HG03139 (cell line): ENCODE measurements around the gene DTX1.
"Not testable (repeated sequence)": the region's sequence is repeated elsewhere in the genome, so short reads cannot be mapped to it uniquely, and the experiment has no call there.

Experiments used
- ATAC-seq: cut with Tn5 transposase; IDR thresholded peaks from one replicate; pipeline ENCODE4 v1.9.1; 2021; ENCODE audit not compliant: unreplicated experiment

Gene DTX1

DNA sequence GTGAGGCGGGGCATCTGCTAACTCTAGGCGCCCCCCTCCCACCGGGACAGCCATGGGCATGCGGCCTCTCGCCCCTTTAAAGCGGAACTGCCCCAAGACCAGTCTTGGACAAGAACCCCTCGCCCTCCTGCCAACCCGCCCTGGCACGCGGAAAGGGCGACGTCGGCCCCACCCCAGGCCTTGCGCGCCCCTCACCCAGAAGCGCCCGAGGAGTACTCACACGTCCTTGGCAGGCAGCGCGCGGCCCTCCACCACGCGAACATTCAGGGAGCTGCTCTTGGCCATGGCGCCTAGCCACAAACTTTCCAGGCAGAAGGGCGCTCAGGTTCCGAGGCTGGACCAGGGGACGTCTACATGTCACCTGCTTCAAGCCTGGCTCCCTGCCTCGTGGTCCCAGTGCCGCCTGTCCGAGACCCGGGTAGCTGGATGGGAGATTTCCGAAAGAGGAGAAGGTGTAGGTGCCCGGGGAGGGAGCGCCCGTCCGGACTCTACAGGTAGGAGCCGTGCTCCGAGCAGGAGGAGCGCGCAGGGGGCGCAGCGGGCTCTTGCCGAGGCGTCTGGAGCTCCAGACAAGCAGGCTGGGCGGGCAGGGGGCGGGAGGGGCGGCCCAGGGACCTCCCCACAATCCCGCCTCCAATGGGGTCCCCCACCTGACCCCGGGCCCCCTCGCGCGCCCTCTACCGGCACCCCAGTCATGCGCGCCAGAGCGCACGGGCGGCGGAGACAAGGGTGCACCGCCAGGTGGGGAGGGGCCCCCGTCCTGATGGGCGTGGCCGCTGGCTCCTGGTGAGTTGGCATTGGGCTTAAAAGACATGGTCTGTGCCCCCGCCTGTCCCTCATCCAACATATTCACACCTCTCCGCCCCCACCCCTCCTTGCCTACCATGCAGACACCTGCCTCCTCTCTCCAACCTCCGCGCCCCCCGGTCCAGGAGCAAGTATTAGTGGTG, 78.9 kb downstream of the DTX1 start, which contains the start of gene RASAL1:
Gene RASAL1 (minus strand): TSS at position 584 of the 950 bp plus-strand sequence. CDS start 299 bp downstream, at position 285.
- no peak for ATAC-seq

DNA sequence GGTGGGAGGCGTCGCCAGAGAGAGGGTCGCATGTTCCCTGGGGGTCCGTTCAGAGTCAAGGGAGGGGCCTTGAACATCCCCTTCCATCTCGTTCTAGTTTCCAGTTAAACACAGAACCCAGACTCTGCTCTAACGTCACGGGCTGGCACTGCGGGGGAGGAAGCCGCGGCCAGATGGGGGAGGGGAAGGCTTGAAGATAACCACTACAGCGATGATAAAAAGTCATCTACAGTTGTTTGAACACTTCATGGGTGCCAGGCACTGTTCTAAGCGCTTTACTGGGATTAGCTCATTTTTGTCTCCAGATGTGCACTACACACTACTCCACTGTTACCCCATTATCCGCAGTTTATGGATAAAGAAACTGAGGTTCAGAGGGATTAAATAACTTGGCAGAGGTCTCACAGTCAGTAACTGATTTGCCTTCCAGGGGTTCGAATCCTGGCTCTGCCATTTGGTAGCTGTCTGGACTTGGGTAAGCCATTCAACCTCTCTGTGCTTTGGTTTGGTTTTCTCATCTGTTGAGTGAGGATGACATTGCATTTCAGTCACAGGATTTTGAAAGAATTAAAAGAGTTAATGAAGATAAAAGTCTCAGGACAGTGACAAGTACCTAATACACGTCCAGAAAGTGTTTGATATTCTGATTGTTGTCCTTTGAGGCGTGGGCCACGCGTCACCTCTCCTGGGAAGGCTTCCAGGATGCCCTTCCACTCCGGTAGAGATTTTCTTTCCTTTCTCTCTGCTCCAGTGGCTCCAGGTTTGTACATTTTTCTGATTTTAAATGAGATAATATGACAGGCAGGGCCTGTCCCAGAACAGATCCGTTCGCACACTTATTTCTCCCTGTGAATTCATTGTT, 79.8 kb downstream of the DTX1 start:
- ATAC-seq, result no peak

DNA sequence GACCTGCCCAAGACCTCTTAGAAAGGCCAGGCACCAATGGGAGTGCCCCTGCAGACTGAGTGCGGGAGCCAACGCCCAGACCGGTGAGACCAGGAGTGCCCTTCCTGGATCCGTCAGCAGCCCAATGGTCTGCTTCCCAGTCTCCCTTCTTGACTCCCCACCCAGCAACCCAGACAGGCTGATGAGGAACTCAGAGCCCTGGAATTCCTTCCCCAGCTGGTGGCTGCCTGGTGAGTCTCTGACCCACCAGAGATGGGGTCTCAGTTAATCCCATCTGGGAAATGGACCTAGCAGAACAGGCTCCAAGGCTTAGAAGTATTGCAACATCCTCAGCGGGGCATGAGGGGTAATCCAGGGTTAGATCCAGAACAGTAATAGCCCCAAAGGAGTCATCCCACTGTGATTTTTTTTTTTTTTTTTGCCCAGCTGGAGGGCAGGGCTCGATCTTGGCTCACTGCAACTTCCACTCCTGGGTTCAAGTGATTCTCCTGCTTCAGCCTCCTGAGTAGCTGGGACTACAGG, 80.5 kb downstream of the DTX1 start:
- ATAC-seq, result no peak

DNA sequence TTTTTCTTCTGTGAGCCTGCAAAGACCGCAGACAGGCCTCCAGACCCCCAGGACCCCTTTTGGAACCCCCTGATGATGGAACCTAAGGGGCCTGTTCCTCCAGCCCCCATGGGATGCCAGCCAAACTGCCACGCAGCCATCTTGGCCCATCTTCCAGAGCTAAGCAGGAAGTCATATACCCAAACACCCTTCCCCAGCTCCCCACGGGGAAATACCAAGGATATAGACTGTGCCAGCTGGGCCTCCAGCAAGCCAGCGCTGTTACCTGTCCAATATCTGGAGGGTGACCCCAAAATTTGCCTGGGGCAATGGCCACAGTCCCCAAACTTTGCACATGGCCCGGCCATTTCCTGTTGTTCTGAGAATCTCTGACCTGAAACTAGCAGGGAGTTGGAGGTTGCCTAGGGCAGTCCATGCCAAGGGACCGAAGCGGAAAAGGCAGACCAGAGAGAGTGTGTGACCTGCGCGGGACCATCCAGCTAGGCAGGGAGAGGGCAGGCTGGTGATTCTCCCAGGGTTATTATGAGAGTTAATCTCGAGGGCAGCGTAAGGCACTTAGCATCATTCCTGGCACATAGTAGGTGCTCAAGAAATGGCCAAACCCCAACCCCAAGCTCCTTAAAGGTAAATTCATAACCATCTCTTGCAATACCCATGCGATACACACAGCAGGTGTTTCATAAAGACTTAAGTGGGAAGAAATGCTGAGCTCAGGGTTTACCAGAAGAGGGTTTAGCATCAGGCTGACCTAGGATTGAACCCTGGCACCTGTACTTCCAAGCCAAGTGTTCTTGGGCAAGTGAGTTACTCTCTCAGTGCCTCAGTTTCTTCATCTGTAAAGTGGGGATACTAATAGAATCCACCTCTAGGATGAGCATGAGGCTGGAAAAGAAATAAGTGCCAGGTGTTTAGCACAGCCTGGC, 81.6 kb downstream of the DTX1 start:
- no peak for ATAC-seq

DNA sequence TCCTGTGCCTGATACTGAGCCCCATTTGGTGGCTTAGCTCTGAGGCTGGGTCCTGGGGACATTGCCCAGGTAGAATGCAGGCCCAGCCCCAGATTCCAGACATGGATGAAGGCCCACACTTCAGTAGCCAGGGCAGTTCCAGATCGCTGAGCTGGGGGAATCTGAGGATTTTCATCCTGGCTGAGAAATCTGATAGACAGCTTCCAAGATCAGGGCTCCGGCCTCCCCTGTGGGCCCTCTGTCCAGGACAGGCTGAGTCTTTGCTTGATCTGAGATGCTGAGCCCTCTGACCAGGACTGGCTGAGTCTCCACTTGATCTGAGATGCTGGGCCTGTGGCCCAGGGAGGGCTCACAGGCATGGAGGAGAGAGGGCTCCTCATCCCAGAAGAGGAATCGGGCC, 82.3 kb downstream of the DTX1 start:
- ATAC-seq, result no peak

DNA sequence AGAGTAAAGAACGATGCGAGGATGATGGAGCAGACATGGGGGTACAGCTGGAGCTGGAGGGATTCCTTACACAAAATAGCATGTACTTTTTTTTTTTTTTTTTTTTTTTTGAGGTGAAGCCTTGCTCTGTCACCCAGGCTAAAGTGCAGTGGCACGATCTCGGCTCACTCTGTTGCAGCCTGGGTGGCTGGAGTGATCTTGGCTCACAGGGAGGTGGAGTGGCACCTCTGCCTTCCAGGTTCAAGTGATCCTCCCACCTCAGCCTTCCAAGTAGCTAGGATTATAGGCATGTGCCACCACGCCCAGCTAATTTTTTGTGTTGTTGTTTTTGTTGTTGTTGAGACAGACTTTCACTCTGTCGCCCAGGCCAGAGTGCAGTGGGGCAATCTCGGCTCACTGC, 84.2 kb downstream of the DTX1 start:
- no peak for ATAC-seq

DNA sequence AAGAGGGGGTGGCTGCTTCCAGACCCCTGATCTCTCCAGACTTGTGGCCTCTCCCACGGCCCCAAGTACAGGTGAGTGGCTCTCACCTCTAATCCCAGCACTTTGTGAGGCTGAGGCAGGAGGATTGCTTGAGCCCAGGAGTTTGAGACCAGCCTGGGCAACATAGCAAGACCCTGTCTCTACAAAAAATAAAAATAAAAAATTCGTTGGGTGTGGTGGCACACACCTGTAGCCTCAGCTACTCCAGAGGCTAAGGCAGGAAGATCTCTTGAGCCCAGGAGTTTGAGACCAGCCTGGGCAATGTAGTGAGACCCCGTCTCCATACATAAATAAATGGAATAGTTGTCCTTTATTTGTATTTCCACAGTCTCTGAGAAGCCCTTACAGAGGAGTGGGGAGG, 85.2 kb downstream of the DTX1 start:
- not testable (repeated sequence) for ATAC-seq

DNA sequence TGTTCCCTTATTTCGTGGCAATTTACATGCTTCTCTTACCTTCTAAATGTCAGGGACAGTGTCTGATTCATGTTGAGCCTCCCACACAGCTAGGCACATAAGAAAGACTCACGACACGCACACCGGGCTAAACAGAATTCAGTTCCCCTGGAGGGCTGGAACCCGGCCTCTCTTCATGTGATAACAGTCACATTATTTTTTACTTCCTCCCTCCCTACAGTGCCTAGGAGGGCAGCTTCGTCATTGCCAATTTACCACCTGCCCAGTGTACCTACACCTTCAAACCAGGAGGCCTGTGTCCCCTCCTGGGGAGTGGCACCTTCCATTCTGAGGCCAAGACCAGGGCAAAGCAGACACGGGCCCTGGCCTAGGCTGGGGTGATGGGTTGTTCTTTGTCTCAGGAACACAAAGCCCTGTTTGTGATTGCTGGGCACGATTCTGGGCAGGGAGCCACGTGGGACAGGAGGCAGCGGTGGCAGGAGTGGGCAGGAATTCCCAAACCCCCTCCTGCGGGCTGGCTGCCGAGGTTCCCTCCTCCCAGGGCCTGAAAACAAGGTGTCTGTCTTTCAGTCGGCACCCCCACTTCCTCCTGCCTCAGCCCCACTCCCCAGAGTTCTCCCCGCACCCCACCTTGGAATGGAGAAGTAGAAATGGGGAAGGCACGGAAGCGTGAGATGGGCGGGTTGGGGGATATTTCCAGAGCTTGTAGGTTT, 85.8 kb downstream of the DTX1 start:
- no peak for ATAC-seq

DNA sequence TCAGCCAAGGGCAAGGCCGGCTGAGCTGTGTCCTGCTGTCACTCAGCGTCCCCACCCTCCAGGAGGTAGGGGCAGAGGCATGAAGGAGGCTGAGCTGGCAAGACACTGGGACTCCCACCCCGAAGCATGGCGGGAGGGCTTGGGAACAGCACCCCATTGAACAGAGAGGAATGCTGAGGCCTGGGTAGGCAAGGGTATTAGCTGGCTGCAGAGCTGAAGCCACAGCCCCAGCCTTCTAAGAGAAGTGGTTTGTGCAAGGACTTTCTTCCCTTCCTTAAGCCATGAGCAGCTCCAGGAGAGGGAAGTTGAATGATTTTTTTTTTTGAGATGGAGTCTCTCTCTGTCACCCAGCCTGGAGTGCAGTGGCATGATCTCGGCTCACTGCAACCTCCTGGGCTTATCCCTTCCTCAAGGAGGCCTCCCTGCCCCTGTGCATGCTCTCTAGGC, 86.4 kb downstream of the DTX1 start:
- ATAC-seq, result no peak

DNA sequence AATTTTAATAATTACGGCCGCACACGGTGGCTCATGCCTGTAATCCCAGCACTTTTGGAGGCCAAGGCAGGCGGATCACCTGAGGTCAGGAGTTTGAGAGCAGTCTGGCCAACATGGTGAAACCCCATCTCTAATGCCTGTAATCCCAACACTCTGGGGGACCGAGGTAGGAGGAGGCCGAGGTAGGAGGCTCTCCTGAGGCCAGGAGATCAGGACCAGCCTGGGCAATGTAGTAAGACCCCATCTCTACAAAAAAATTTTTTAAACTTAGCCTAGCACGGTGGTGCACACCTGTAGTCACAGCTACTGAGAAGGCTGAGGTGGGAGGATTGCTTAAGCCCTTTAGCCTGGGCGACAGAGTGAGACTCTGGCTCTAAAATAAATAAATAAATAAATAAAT, 87.4 kb downstream of the DTX1 start:
- no peak for ATAC-seq

DNA sequence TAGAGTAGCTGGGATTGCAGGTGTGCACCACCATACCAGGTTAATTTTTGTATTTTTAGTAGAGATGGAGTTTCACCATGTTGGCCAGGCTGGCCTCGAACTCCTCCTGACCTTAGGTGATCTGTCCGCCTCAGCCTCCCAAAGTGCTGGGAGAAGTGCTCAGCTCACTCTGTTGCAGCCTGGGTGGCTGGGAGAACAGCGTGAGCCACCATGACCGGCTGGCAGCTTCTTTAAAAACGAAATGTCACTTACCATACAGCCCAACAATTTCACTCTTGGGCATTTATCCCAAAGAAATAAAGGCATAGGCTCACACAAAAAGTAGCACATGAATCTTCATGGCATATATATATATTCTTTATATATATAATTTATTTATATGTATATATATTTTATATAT, 88.3 kb downstream of the DTX1 start:
- ATAC-seq, result no peak

DNA sequence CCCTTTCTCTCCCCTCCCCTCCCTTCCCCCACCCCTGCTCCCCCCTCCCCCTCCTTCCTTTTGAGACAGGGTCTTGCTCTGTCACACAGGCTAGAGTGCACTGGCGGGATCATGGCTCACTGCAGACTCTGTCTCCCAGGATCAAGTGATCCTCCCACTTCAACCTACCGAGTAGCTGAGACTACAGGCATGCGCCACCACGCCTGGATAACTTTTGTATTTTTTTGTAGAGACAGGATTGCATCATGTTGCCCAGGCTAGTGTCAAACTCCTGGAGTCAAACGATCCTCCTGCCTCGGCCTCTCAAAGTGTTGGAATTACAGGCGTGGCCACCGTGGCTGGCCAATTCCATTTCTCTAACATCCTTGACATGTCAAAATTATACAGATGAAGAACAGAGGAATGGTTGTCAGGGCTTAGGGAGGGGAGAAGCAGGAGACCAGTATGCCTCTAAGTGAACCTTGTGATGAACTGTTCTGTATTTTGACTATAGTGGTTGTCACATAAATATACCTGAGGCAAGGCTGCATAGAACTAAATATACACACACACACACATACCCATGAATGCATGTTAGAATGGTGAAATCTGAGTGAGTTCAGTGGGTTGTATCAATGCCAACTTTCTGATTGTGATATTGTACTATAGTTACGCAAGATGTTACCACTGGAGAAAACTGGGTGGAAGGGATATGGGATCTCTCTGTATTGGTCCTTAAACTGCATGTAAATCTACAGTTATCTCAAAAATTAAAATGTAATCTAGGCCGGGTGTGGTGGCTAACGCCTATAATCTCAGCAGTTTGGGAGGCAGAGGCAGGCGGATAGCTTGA, 89.4 kb downstream of the DTX1 start:
- ATAC-seq, result no peak

DNA sequence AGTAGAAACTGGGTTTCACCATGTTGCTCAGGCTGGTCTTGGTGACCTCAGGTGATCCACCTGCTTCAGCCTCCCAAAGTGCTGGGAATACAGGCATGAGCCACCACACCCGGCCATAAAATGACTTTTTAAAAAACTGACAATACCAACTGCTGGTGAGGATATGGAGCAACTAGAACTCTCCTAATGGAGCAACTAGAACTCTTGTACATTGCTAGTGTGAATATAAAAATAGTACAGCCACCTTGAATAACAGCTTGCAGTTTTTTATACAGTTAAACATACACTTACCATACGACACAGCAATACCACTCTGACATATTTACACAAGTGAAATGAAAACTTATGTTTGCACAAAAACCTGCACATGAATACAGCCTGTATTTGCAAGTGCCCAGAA, 90.5 kb downstream of the DTX1 start:
- no peak for ATAC-seq
